Activated CD4-positive, CD25-positive, alpha-beta regulatory T cell (primary cell): ENCODE results near the gene PDE4D.
"Not testable (repeated sequence)": the region's sequence is repeated elsewhere in the genome, so short reads cannot be mapped to it uniquely, and the experiment has no call there.

Experiments used
- DNase-seq, 4 experiments: peaks; one replicate each; lab custom pipeline; 2025; lab: John Stamatoyannopoulos, UW

The PDE4D gene

GRCh38 chr5:59421986-59422941 lies 471.3 kb downstream of the PDE4D start:
- DNase-seq, result no peak

- DNase-seq, result no peak
Measured at GRCh38 chr5:59420596-59420995, 472.9 kb downstream of the PDE4D start.

GRCh38 chr5:59418808-59419207 lies 474.7 kb downstream of the PDE4D start:
- no peak for DNase-seq

- DNase-seq, result no peak
Measured at GRCh38 chr5:59416451-59416850, 477.1 kb downstream of the PDE4D start.

- DNase-seq, result no peak
Measured at GRCh38 chr5:59416026-59416425, 477.5 kb downstream of the PDE4D start.

GRCh38 chr5:59412428-59412827 lies 481.1 kb downstream of the PDE4D start:
- no peak for DNase-seq

GRCh38 chr5:59408997-59409396 lies 484.5 kb downstream of the PDE4D start:
- not testable (repeated sequence) for DNase-seq

GRCh38 chr5:59407967-59408366 lies 485.6 kb downstream of the PDE4D start:
- no peak for DNase-seq

- DNase-seq, result no peak
Measured at GRCh38 chr5:59401637-59402036, 491.9 kb downstream of the PDE4D start.

GRCh38 chr5:59394956-59395355 lies 498.6 kb downstream of the PDE4D start:
- not testable (repeated sequence) for DNase-seq

GRCh38 chr5:59393585-59394420 lies 499.7 kb downstream of the PDE4D start:
- DNase-seq, result no peak

GRCh38 chr5:59391576-59391975 lies 501.9 kb downstream of the PDE4D start:
- no peak for DNase-seq

GRCh38 chr5:59390989-59391388 lies 502.5 kb downstream of the PDE4D start:
- DNase-seq, result no peak

- DNase-seq, result no peak
Measured at GRCh38 chr5:59390074-59390659, 503.4 kb downstream of the PDE4D start.

GRCh38 chr5:59387127-59387526 lies 506.4 kb downstream of the PDE4D start:
- DNase-seq, result no peak

GRCh38 chr5:59385700-59386099 lies 507.8 kb downstream of the PDE4D start:
- no peak for DNase-seq

- no peak for DNase-seq
Measured at GRCh38 chr5:59380350-59380951, 513.1 kb downstream of the PDE4D start.

- DNase-seq, result not testable (repeated sequence)
Measured at GRCh38 chr5:59374036-59374435, 519.5 kb downstream of the PDE4D start.

GRCh38 chr5:59371525-59372127 lies 521.9 kb downstream of the PDE4D start:
- no peak for DNase-seq

- no peak for DNase-seq
Measured at GRCh38 chr5:59368951-59369350, 524.6 kb downstream of the PDE4D start.

- DNase-seq, result peak in 1 of 4 experiments; percentile 0
Measured at GRCh38 chr5:59367791-59368394, 525.6 kb downstream of the PDE4D start.
